ENCODE measurements around the gene SERPINI2. TPM values are rescaled to one million over a fixed set of nuclear protein-coding genes. Genes with fewer than 3 reads are reported as not detected.

SERPINI2 gene
- total and polyA plus RNA-seq, 2 donors (not counting 3 experiments of a cell fraction or from before 2014, with no cell fraction given), result not detected

DNA sequence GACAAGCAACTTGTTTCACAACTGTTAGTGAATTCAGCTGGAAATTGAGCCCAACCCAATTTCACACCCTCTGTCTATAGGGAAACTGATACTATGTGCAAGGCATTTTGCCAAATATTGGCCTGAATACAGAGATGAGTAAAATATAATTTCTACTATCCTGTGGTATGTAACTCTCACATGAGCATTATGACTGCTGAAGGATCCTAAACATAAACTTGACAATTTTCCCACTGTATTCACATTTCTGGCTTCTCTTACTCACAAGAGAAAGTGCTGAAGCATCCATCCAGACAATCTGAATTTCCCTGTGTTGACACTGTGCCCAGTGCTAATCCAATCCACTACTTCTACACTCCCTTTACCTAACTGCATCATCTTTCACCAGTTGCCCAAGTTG lies 28.4 kb downstream of the SERPINI2 start:
- POLR2A ChIA-PET, result no interaction called here
- no peak overlapping the region for H3K9ac ChIP-seq (replicated peaks; ENCODE audit: extremely low read depth, insufficient read depth, low read length)
- no peaks in the 10 kb centered on the region for H3K36me3 ChIP-seq (ENCODE audit: control insufficient read depth in 2 of 2, extremely low read depth in 1 of 2, insufficient read depth in 2 of 2, low read length in 2 of 2)
- H3K27me3 ChIP-seq (ENCODE audit: control insufficient read depth in 2 of 2, insufficient read depth in 2 of 2, low read length in 2 of 2), result no peaks in the 10 kb centered on the region
- CTCF ChIA-PET, result no interaction called here
- no TSS peak for BruUV-seq (replicated peaks)
- TF ChIP-seq MYC (IDR thresholded peaks at IDR 0.05; ENCODE audit: low read depth, low read length) (no peak), GATA2 (IDR thresholded peaks at IDR 0.05; ENCODE audit: insufficient read depth, insufficient read length, low read depth, low read length) (no peak), MAX (IDR thresholded peaks at IDR 0.05; ENCODE audit: insufficient read depth, insufficient read length) (no peak), POLR2AphosphoS5 (IDR thresholded peaks at IDR 0.05; ENCODE audit: insufficient read depth, low read depth, low read length) (no peak), JUN (IDR thresholded peaks at IDR 0.05; ENCODE audit: borderline replicate concordance, insufficient read depth, insufficient read length, low read depth) (no peak), POLR2A (IDR thresholded peaks at IDR 0.05; ENCODE audit: low read depth, low read length) (no peak), EZH2 (IDR thresholded peaks at IDR 0.05; ENCODE audit: borderline replicate concordance, low read depth, low read length, severe bottlenecking) (no peak), FOS (IDR thresholded peaks at IDR 0.05; ENCODE audit: borderline replicate concordance, insufficient read depth, low read length) (no peak)
- TF ChIP-seq, protein P1, sequence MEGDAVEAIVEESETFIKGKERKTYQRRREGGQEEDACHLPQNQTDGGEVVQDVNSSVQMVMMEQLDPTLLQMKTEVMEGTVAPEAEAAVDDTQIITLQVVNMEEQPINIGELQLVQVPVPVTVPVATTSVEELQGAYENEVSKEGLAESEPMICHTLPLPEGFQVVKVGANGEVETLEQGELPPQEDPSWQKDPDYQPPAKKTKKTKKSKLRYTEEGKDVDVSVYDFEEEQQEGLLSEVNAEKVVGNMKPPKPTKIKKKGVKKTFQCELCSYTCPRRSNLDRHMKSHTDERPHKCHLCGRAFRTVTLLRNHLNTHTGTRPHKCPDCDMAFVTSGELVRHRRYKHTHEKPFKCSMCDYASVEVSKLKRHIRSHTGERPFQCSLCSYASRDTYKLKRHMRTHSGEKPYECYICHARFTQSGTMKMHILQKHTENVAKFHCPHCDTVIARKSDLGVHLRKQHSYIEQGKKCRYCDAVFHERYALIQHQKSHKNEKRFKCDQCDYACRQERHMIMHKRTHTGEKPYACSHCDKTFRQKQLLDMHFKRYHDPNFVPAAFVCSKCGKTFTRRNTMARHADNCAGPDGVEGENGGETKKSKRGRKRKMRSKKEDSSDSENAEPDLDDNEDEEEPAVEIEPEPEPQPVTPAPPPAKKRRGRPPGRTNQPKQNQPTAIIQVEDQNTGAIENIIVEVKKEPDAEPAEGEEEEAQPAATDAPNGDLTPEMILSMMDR (IDR thresholded peaks at IDR 0.05; ENCODE audit: extremely low read depth in 1 of 2, insufficient read depth in 1 of 2, low read depth in 1 of 2, low read length in 2 of 2), result no peak
- no peak overlapping the region for H3K4me3 ChIP-seq (replicated peaks in 1 of 3; ENCODE audit: insufficient read depth in 1 of 3, low read depth in 1 of 3, low read length in 3 of 3)
- DNase-seq (ENCODE audit: low read depth, low spot score), result no peak
- no peaks in the 10 kb centered on the region for H3K9me3 ChIP-seq (replicated peaks; ENCODE audit: control insufficient read depth, insufficient read depth, low read length)
- H3K4me2 ChIP-seq (ENCODE audit: insufficient read depth, low read length), result no peak overlapping the region
- no peaks in the 10 kb centered on the region for H3K9me1 ChIP-seq (replicated peaks; ENCODE audit: control insufficient read depth, extremely low read depth, insufficient read depth, low read length)
- H2AFZ ChIP-seq (ENCODE audit: low read depth, low read length), result no peak overlapping the region
- dilution Hi-C loops (cut with MboI; ENCODE audit: extremely low pct_ligation_motif_present, low sequenced_read_pairs) (no loop called here), intact Hi-C loops (cut with micrococcal nuclease) (no loop called here)
- no peaks in the 10 kb centered on the region for H3K79me2 ChIP-seq (ENCODE audit: control insufficient read depth, insufficient read depth, low read length)
- no peaks in the 10 kb centered on the region for H3K4me1 ChIP-seq (ENCODE audit: control insufficient read depth, extremely low read depth, insufficient read depth, low read length)
- no peak overlapping the region for H3K27ac ChIP-seq (ENCODE audit: insufficient read depth, low read depth, low read length)
- no peak for FAIRE-seq
- H4K20me1 ChIP-seq (replicated peaks; ENCODE audit: control insufficient read depth, extremely low read depth, insufficient read depth, low read length), result no peaks in the 10 kb centered on the region
